ENCODE measurements around the gene POU3F2.

POU3F2 gene

DNA sequence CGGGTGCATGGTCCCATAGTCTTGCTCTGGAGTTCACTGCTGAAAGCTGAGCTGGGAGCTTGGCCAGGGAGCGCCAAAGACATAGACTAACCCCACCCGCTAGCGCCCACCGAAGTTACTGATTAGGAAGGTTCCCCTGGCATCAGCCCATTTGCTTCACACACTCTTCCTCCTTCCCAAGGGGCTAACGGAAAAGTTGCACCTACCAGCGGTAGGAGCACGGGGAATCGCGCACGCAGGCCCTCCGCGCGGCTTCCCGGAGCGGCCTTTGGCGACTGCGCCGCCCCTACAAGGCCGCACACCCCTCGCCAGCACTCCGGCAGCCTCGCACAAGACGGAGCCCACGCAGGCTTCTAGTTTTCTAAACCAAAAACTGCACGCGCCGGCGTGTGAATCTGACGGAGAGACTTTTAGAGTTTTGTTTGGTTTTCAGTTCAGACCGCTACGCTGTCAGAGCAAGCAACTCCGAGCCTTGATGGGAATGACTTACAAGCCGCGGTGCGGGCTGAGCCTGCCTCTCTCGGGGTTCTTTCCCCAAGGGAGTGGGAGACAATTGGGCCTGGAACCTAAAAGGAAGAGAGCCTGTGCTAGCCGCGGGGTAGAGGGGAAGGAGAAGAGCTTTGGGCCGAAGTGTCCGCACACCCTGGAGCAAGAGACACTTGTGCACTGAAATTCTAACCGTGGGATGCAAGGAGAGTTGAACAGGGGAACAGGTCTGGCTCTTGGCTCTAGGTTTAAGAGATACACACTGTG, 891 bp upstream of the POU3F2 start:
- in situ Hi-C loops (cut with HindIII; ENCODE audit: low pct_unique_long_range_greater_than_20kb, low sequenced_read_pairs), result no loop called here
- no peak for DNase-seq (ENCODE audit: low read depth in 1 of 2, low spot score in 1 of 2)
- TF ChIP-seq JUND (IDR thresholded peaks at IDR 0.05; ENCODE audit: low read depth), result no peak

DNA sequence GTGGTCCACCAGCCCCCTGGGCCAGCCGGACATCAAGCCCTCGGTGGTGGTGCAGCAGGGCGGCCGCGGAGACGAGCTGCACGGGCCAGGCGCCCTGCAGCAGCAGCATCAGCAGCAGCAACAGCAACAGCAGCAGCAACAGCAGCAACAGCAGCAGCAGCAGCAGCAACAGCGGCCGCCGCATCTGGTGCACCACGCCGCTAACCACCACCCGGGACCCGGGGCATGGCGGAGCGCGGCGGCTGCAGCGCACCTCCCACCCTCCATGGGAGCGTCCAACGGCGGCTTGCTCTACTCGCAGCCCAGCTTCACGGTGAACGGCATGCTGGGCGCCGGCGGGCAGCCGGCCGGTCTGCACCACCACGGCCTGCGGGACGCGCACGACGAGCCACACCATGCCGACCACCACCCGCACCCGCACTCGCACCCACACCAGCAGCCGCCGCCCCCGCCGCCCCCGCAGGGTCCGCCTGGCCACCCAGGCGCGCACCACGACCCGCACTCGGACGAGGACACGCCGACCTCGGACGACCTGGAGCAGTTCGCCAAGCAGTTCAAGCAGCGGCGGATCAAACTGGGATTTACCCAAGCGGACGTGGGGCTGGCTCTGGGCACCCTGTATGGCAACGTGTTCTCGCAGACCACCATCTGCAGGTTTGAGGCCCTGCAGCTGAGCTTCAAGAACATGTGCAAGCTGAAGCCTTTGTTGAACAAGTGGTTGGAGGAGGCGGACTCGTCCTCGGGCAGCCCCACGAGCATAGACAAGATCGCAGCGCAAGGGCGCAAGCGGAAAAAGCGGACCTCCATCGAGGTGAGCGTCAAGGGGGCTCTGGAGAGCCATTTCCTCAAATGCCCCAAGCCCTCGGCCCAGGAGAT, 1.0 kb downstream of the POU3F2 start:
- no peak for TF ChIP-seq JUND (IDR thresholded peaks at IDR 0.05; ENCODE audit: low read depth)
- no peak for DNase-seq (ENCODE audit: low read depth in 1 of 2, low spot score in 1 of 2)
- in situ Hi-C loops (cut with HindIII; ENCODE audit: low pct_unique_long_range_greater_than_20kb, low sequenced_read_pairs), result no loop called here

DNA sequence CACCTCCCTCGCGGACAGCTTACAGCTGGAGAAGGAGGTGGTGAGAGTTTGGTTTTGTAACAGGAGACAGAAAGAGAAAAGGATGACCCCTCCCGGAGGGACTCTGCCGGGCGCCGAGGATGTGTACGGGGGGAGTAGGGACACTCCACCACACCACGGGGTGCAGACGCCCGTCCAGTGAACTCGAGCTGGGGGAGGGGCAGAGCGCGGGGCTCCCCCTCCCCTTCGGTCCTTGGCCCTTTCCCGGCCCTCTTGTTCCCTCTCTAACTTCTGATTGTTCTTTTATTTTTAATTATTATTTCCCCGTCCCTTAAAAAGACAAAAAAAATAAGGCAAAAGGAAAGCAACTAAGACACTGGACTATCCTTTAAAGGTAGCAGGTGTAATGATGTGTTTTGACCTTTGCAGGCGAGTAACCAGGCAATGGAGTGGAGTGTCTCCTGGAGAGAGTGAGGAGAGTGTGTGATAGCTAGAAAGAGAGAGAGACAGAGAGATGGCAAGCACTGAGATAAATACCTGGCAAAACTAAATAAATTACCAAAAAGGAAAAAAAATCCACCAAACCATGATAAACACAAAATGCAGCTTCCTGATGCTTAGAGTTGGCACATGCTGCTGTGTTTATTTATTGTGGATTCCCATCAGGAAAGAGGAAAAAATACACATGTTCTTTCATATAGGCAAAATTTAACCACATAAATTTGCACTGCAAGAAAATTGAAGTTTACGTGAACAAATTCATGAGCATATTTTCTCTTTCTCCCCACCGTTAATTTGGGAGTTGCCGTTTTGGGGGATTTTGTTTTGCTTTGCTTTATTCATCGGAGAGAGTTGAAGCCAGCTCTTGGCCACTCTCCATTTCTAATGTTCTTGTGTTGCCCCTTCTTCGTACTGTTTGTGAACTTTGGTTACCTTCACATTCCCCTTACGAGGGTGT, 1.9 kb downstream of the POU3F2 start:
- no peak for DNase-seq (ENCODE audit: low read depth in 1 of 2, low spot score in 1 of 2)
- in situ Hi-C loops (cut with HindIII; ENCODE audit: low pct_unique_long_range_greater_than_20kb, low sequenced_read_pairs), result no loop called here
- no peak for TF ChIP-seq JUND (IDR thresholded peaks at IDR 0.05; ENCODE audit: low read depth)

DNA sequence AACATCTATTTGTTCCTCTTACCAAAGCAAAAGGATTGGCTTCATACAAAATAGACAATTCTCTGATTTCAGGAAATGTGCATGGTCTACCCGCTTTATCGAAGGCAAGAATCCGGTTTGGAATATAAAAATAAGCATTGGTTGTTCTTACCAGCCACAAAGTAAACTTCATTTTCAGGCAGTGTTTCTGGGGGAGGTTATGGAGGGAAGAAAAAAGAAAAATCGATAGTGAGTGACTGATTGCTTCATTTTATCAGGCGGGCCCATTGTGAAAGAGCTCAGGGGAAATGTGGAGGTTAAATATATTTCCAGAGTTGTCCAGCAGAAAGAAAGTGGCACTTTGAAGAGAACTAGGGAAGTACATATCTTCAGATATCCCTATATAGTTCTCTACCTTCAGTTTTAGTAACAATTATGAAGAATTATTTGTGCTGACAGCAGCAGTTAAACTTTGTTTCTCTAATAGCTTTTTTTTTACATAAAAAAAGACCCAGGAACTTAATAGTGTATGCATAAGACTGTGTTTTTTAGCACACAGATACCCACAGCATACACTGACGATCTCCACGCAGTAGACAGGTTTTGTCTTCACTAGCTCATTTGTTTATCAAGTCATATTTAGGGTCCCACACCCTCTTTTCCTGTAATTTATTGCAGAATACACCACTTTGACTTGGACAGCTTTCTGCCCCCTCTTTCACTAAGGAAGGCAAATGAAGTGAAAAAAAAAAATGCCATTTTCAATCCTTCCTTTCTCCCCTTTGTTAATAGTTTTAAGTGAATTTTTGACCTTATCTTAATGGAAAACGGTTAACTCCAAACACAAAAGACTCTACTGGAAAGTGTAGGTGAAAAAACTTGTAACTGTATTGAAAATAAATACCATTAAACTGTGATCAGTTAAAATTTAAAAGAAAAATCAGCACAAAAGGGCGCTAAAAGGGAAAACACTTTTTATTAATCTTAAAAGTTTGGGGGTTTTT, 2.9 kb downstream of the POU3F2 start:
- in situ Hi-C loops (cut with HindIII; ENCODE audit: low pct_unique_long_range_greater_than_20kb, low sequenced_read_pairs), result no loop called here
- no peak for DNase-seq (ENCODE audit: low read depth in 1 of 2, low spot score in 1 of 2)
- no peak for TF ChIP-seq JUND (IDR thresholded peaks at IDR 0.05; ENCODE audit: low read depth)

DNA sequence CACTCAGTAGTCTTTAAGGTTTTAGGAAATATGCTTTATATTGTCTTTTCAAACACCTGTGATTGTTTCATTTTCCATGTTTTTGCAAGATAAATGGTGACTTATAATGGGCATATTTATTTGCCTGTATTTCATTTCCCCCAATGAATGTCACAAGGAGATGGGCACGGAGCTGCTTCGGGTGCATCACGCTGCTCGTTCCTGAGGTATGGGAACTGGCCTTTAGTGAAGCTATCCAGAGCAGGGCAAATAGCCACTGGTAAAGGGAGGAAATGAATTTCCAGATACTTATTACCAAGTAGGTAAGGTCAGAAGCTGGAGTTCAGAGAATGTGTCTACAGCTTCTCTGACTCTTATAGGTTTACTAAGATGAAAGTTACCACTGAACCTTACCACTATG, 3.7 kb downstream of the POU3F2 start:
- in situ Hi-C loops (cut with HindIII; ENCODE audit: low pct_unique_long_range_greater_than_20kb, low sequenced_read_pairs), result no loop called here
- no peak for TF ChIP-seq JUND (IDR thresholded peaks at IDR 0.05; ENCODE audit: low read depth)
- no peak for DNase-seq (ENCODE audit: low read depth in 1 of 2, low spot score in 1 of 2)

DNA sequence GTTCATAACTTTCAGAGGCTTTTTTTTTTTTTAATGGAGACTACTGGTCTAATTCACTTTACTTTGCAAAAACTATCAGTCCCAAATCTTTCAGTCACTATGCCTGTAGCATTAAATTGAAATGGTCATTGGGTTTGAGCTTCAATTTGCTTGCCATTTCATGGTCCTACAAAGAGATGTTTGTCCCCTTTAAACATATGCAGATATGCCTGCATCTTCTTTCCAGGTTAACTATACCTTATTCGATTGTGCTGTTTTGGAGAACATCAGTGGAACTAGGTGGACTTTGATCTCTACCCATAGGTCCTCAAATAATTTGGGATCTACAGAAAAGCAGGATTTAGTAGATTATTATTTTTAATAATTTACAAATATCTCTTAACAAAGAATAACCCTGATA, 4.6 kb downstream of the POU3F2 start:
- TF ChIP-seq JUND (IDR thresholded peaks at IDR 0.05; ENCODE audit: low read depth), result no peak
- in situ Hi-C loops (cut with HindIII; ENCODE audit: low pct_unique_long_range_greater_than_20kb, low sequenced_read_pairs), result no loop called here
- no peak for DNase-seq (ENCODE audit: low read depth in 1 of 2, low spot score in 1 of 2)

DNA sequence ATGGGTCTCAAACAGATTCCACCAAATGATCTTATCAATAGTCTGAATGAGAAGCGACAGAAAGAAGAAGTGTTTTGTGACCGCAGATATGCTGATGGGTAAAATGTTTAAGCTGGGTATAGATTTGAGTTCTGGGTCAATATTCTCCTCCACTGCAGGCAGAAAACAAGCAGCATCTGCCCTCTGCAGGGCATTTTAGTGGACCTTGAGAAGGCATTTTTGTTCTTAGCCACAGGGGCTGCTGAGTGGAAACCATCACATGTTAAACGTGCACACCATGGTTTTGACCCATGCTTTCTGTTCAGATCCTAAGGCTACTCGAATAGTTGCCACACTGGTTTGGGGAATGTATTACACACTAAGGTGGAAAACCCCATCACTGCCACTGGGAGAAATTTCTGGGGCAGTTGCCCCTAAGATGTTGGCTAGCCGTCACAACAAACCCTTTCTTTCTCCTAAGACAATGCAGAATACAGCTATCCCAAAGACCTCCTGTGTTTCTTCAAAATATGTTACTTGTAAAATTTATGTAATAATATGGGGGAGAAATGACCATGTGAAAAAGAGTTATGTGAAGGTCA, 5.5 kb downstream of the POU3F2 start:
- in situ Hi-C loops (cut with HindIII; ENCODE audit: low pct_unique_long_range_greater_than_20kb, low sequenced_read_pairs), result no loop called here
- DNase-seq (ENCODE audit: low read depth in 1 of 2, low spot score in 1 of 2), result peak in 1 of 2 experiments; percentile 62
- TF ChIP-seq JUND (IDR thresholded peaks at IDR 0.05; ENCODE audit: low read depth), result no peak

DNA sequence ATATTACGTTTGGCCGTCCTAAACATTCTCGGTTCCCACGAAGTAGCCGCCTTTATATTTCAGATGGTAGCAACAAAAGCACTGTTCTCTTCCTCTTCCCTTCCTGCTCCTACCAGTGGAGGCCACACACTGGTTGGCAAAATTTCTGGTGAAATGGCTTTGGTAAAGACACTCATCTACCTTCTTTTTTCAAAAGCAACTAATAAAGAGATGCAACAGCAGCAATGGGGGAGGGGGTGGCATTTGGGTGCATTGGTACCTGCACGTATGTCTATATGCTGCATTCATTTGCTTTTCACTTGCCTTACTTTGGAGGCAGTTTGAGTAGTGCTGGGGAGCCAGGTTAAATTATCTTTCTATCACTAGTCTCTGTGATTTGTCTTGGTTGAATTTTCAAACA, 6.0 kb downstream of the POU3F2 start:
- no peak for DNase-seq (ENCODE audit: low read depth in 1 of 2, low spot score in 1 of 2)
- in situ Hi-C loops (cut with HindIII; ENCODE audit: low pct_unique_long_range_greater_than_20kb, low sequenced_read_pairs), result no loop called here
- TF ChIP-seq JUND (IDR thresholded peaks at IDR 0.05; ENCODE audit: low read depth), result no peak

DNA sequence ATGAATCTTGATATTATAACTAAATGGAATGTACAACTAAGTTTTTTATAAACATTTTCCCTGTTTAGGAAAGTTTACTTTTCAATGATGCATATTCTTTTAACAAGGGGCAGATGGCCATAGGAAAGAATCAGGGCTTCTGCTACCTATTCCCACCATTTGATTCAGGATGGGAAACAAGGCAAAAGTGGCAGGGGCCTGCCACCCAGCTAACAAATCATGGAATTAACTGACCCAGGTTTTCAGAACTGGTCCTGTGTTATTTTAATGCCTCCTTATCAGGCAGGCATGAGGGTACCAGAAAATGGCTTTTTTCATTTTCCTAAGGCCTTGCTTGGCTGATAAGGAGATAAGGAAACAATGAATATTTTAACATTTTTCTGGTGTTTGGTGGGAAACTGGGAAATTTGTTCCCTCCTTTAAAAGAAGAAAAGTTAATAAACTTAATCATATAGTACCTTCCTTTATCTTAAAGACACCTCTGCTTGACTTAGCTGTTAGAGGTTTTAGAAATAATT, 6.7 kb downstream of the POU3F2 start:
- in situ Hi-C loops (cut with HindIII; ENCODE audit: low pct_unique_long_range_greater_than_20kb, low sequenced_read_pairs), result no loop called here
- DNase-seq (ENCODE audit: low read depth in 1 of 2, low spot score in 1 of 2), result no peak
- TF ChIP-seq JUND (IDR thresholded peaks at IDR 0.05; ENCODE audit: low read depth), result no peak

DNA sequence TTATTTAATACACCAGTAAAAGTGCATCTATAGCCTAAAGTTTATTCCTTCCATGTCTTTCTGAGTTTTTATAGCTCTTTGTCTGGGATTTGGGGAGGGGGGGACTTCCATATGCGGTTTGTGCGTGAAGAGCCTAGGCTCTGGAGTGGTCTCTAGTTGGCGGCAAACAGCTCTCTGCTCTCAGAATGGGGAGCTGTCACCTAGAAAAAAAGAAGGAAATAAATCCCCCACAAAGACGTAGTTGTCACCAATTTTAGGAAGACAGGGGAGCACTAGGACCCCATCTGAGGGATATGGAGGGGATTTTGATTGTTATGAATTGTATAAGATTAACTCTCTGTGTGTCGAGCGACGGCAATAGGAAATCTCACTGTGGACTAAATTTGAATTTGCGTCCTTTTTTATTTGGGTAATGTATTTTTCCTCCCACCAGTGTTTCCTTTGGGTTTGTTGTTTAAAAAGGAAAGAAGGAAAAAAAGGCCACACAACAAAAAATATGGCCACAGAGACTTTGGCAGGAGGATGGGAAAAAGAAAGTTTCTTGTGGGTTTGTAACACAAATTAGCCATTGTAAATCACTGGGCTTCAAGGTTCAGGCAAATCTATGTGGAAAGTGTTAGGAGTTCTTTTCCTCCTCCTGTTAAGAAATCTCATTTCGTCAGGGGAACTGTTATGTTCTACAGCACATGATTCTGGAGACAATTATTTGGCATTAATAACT, 7.4 kb downstream of the POU3F2 start:
- TF ChIP-seq JUND (IDR thresholded peaks at IDR 0.05; ENCODE audit: low read depth), result no peak
- DNase-seq (ENCODE audit: low read depth in 1 of 2, low spot score in 1 of 2), result no peak
- in situ Hi-C loops (cut with HindIII; ENCODE audit: low pct_unique_long_range_greater_than_20kb, low sequenced_read_pairs), result no loop called here
